ENCODE data around the gene KIAA0513. TPM values are rescaled to one million over a fixed set of nuclear protein-coding genes. Genes with fewer than 3 reads are reported as not detected.

Gene KIAA0513
- total and polyA plus RNA-seq, 2 donors (not counting 1 experiment from before 2014, with no cell fraction given): 1.1 to 2.1 TPM

DNA sequence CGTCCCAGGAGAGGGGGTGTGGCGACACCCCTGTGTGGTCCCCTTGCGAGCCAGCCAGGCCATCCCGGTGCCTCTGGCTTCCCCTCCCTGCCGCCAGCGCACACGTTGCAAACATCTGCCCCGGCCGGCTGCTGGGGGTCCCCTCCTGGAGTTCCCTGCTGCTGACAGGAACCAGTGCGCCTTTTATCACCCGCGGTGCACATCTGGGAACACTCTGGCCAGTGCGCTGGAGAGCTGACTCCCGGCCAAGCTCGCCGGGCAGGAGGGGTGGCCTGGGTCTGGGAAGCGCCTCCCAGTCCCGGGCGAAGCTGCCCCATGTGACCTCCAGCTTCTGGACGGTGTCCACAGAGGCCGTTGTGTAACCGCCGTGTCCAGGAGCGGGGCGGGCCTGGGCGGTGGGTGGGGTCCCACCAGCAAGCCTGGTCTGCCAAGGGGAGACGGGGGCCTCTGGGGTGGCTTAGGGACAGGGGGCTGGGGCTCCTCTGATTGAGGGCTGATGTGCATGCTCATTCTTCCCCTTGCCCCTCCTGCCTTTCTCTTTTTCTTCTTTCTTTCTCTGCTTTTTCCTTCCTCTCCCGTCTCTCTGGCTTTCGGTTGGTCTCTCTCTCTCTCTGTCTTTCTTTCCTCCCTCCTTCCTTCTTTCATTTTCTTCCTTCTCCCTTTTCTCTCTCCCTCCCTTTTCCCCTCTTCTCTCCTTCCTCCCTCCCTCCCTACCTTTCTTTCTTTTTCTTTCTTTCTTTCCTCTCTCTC lies 109.9 kb downstream of the KIAA0513 start:
- Histone ChIP-seq H3K9ac (ENCODE audit: low read length) (no peak overlapping the region), H3K4me1 (ENCODE audit: control insufficient read depth in 2 of 2, insufficient read depth in 2 of 2, low read length in 2 of 2) (peaks cover 9 to 26% of the 10 kb centered on the region in 2 donors), H3K4me3 (ENCODE audit: control extremely low read depth in 1 of 5, extremely low read depth in 1 of 5, insufficient read depth in 1 of 5, low read depth in 2 of 5, low read length in 4 of 5) (no peak overlapping the region), H3K4me2 (replicated peaks; ENCODE audit: low read depth, low read length, poor library complexity, severe bottlenecking) (no peak overlapping the region), H3K79me2 (ENCODE audit: control insufficient read depth, insufficient read depth, low read length) (no peaks in the 10 kb centered on the region), H4K20me1 (ENCODE audit: control insufficient read depth, insufficient read depth, low read length, poor library complexity, severe bottlenecking) (no peaks in the 10 kb centered on the region), H3K27ac (ENCODE audit: low read length in 2 of 2) (no peak overlapping the region), H3K36me3 (replicated peaks in 1 of 2; ENCODE audit: control extremely low read depth in 1 of 2, control insufficient read depth in 1 of 2, extremely low read depth in 1 of 2, insufficient read depth in 2 of 2, low read length in 1 of 2) (no peaks in the 10 kb centered on the region), H3K9me3 (ENCODE audit: control extremely low read depth in 1 of 3, control insufficient read depth in 2 of 3, insufficient read depth in 1 of 3, low read length in 2 of 3) (peaks cover 0 to 11% (median 0%) of the 10 kb centered on the region in 3 donors), H2AFZ (ENCODE audit: insufficient read depth, low read depth, low read length, poor library complexity, severe bottlenecking) (no peak overlapping the region), H3K27me3 (replicated peaks in 1 of 4; ENCODE audit: control extremely low read depth in 1 of 4, control insufficient read depth in 3 of 4, insufficient read depth in 4 of 4, low read length in 3 of 4) (peaks cover 0 to 19% (median 7%) of the 10 kb centered on the region in 4 experiments)
- H3K27ac Mint-ChIP-seq: no peak overlapping the region
- H3K9me3 Mint-ChIP-seq (ENCODE audit: insufficient read depth): no peaks in the 10 kb centered on the region
- peaks cover 11% of the 10 kb centered on the region for H3K4me1 Mint-ChIP-seq
- ATAC-seq (ENCODE audit: low read depth): no peak
- intact Hi-C loops (cut with micrococcal nuclease): no loop called here
- POLR2A ChIA-PET: no interaction called here
- no peak overlapping the region for H3K4me3 Mint-ChIP-seq
- TF ChIP-seq CTCF (IDR thresholded peaks at IDR 0.05) (no peak), EZH2 (IDR thresholded peaks at IDR 0.05; ENCODE audit: borderline replicate concordance, insufficient read depth, low read depth, low read length, poor library complexity, severe bottlenecking) (no peak)
- H3K27me3 Mint-ChIP-seq: peaks cover 33% of the 10 kb centered on the region
- no peak for DNase-seq
- CTCF ChIA-PET: no interaction called here
- 9% methylated on average over 25 of the region's 29 CpGs for WGBS (ENCODE audit: insufficient coverage)

DNA sequence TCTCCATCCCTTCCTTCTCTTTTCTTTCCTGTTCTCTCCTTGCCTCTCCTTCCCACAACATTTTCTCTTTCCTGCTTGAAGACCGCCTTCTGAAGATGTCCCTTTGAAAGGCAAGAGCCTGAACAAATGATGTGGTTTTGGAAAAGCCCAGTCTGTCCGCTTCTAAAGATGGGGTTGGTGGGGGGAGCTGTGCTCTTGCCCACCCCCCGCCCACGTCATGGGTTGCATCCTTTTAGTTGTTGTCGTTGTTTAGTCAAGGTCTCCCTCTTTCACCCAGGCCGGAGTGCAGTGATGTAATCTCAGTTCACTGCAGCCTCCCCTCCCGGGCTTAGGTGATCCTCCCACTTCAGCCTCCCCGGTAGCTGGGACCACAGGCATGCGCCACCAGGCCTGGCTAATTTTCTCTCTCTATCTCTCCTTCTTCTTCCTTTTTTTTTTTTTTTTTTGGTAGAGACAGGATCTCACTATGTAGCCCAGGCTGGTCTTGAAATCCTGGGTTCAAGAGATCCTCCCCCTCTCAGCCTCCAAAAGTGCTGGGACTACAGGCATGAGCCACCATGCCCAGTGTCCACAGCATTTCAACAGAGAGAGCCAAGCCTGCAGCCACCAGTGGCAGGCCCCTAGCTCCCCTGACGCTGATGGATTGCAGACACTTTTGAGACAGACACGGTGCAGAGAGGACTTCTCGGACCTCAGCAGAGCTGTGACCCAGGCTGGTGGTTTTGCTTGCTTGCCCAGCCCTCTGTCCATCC lies 110.7 kb downstream of the KIAA0513 start:
- Mint-ChIP-seq H3K4me3 (no peak overlapping the region), H3K27ac (no peak overlapping the region), H3K9me3 (ENCODE audit: insufficient read depth) (no peaks in the 10 kb centered on the region), H3K4me1 (peaks cover 11% of the 10 kb centered on the region), H3K27me3 (peaks cover 33% of the 10 kb centered on the region)
- CTCF ChIA-PET: no interaction called here
- Histone ChIP-seq H3K4me1 (ENCODE audit: control insufficient read depth in 2 of 2, insufficient read depth in 2 of 2, low read length in 2 of 2) (peaks cover 9 to 26% of the 10 kb centered on the region in 2 donors), H3K27ac (ENCODE audit: low read length in 2 of 2) (no peak overlapping the region), H2AFZ (ENCODE audit: insufficient read depth, low read depth, low read length, poor library complexity, severe bottlenecking) (no peak overlapping the region), H3K9ac (ENCODE audit: low read length) (no peak overlapping the region), H4K20me1 (ENCODE audit: control insufficient read depth, insufficient read depth, low read length, poor library complexity, severe bottlenecking) (no peaks in the 10 kb centered on the region), H3K9me3 (ENCODE audit: control extremely low read depth in 1 of 3, control insufficient read depth in 2 of 3, insufficient read depth in 1 of 3, low read length in 2 of 3) (peaks cover 0 to 11% (median 0%) of the 10 kb centered on the region in 3 donors), H3K4me2 (replicated peaks; ENCODE audit: low read depth, low read length, poor library complexity, severe bottlenecking) (no peak overlapping the region), H3K36me3 (replicated peaks in 1 of 2; ENCODE audit: control extremely low read depth in 1 of 2, control insufficient read depth in 1 of 2, extremely low read depth in 1 of 2, insufficient read depth in 2 of 2, low read length in 1 of 2) (no peaks in the 10 kb centered on the region), H3K79me2 (ENCODE audit: control insufficient read depth, insufficient read depth, low read length) (no peaks in the 10 kb centered on the region), H3K27me3 (replicated peaks in 1 of 4; ENCODE audit: control extremely low read depth in 1 of 4, control insufficient read depth in 3 of 4, insufficient read depth in 4 of 4, low read length in 3 of 4) (peaks cover 0 to 21% (median 7%) of the 10 kb centered on the region in 4 experiments), H3K4me3 (ENCODE audit: control extremely low read depth in 1 of 5, extremely low read depth in 1 of 5, insufficient read depth in 1 of 5, low read depth in 2 of 5, low read length in 4 of 5) (no peak overlapping the region)
- POLR2A ChIA-PET: no interaction called here
- no peak for DNase-seq
- TF ChIP-seq CTCF (IDR thresholded peaks at IDR 0.05): no peak
- no peak for TF ChIP-seq EZH2 (IDR thresholded peaks at IDR 0.05; ENCODE audit: borderline replicate concordance, insufficient read depth, low read depth, low read length, poor library complexity, severe bottlenecking)
- 87% methylated on average over 6 of the region's 12 CpGs for whole genome bisulfite sequencing (ENCODE audit: insufficient coverage)
- intact Hi-C loops (cut with micrococcal nuclease): no loop called here
- ATAC-seq (ENCODE audit: low read depth): no peak
